Large intestine (tissue), 3 donors: ENCODE results near the gene STK32A. TPM values are rescaled to one million over a fixed set of nuclear protein-coding genes. Genes with fewer than 3 reads are reported as not detected.
"Not testable (repeated sequence)": the region's sequence is repeated elsewhere in the genome, so short reads cannot be mapped to it uniquely, and the experiment has no call there.

ENCODE experiments used
- DNase-seq, 2 donors: peaks; one replicate each; pipeline versions ENCODE4 v3.0.0 to v3.0.0-alpha.2; 2013
- H3K27ac ChIP-seq: one replicate; pipeline ENCODE4 v1.5.1; 2013; ENCODE audit warnings: low read length
- H3K27me3 ChIP-seq: 2 replicates; pipeline ENCODE4 v1.6.1; 2013; ENCODE audit warnings: low read length; ENCODE audit not compliant: control insufficient read depth, insufficient read depth
- H3K36me3 ChIP-seq: 2 replicates; pipeline ENCODE4 v1.6.1; 2013; ENCODE audit warnings: low read length; ENCODE audit not compliant: control insufficient read depth, insufficient read depth
- H3K4me1 ChIP-seq: one replicate; pipeline ENCODE4 v1.6.1; 2013; ENCODE audit warnings: low read length; ENCODE audit not compliant: control insufficient read depth, insufficient read depth
- H3K4me3 ChIP-seq: one replicate; pipeline ENCODE4 v1.5.1; 2013; ENCODE audit warnings: low read length
- H3K9me3 ChIP-seq: one replicate; pipeline ENCODE4 v1.6.1; 2013; ENCODE audit warnings: mild to moderate bottlenecking, low read depth, low read length, moderate library complexity; ENCODE audit not compliant: control insufficient read depth
- WGBS: methylation state at CpG from one replicate; pipeline ENCODE4 v1.1.5; 2013; ENCODE audit warnings: low lambda C conversion rate; ENCODE audit not compliant: insufficient coverage; 5-methylcytosine and 5-hydroxymethylcytosine counted together
- polyA plus RNA-seq: library from polyadenylated mRNA; unstranded; fragments of 120-200 nt; gene quantifications from one replicate; pipeline ENCODE4 v1.2.1, GENCODE V29; 2013

STK32A gene
- polyA plus RNA-seq, 1 donor: 3.3 TPM

- no peak for DNase-seq
- 40% methylated on average over 1 of the region's 1 CpG for WGBS
- Histone ChIP-seq H3K36me3 (no peaks in the 10 kb centered on the region), H3K4me3 (no peak overlapping the region), H3K27me3 (peaks cover 4% of the 10 kb centered on the region), H3K9me3 (no peaks in the 10 kb centered on the region), H3K27ac (no peak overlapping the region), H3K4me1 (no peaks in the 10 kb centered on the region)
Measured at GRCh38 chr5:147344861-147345260, 110.0 kb downstream of the STK32A start.

- Histone ChIP-seq H3K27me3 (peaks cover 4% of the 10 kb centered on the region), H3K9me3 (no peaks in the 10 kb centered on the region), H3K36me3 (no peaks in the 10 kb centered on the region), H3K4me3 (no peak overlapping the region), H3K27ac (no peak overlapping the region), H3K4me1 (no peaks in the 10 kb centered on the region)
- 82% methylated on average over 4 of the region's 5 CpGs for WGBS
- DNase-seq: no peak
Measured at GRCh38 chr5:147346006-147346561, 111.3 kb downstream of the STK32A start.

GRCh38 chr5:147348046-147348445 lies 113.2 kb downstream of the STK32A start:
- H3K27me3 ChIP-seq: peaks cover 4% of the 10 kb centered on the region
- DNase-seq: no peak
- H3K4me1 ChIP-seq: no peaks in the 10 kb centered on the region
- no peak overlapping the region for H3K27ac ChIP-seq
- no peak overlapping the region for H3K4me3 ChIP-seq
- no peaks in the 10 kb centered on the region for H3K36me3 ChIP-seq
- H3K9me3 ChIP-seq: no peaks in the 10 kb centered on the region
- no CpG with 5 or more reads among the region's 2 CpGs for WGBS

GRCh38 chr5:147348451-147348850 lies 113.6 kb downstream of the STK32A start:
- H3K27me3 ChIP-seq: peaks cover 4% of the 10 kb centered on the region
- 100% methylated on average over 3 of the region's 5 CpGs for WGBS

GRCh38 chr5:147349241-147349640 lies 114.4 kb downstream of the STK32A start:
- Histone ChIP-seq H3K27me3 (peaks cover 3% of the 10 kb centered on the region), H3K4me1 (no peaks in the 10 kb centered on the region), H3K36me3 (no peaks in the 10 kb centered on the region), H3K4me3 (no peak overlapping the region), H3K27ac (no peak overlapping the region), H3K9me3 (no peaks in the 10 kb centered on the region)
- DNase-seq: no peak
- WGBS: 20% methylated on average over 1 of the region's 2 CpGs

More at GRCh38 chr5:147348451-147348850, 113.6 kb downstream of the STK32A start:
- no peaks in the 10 kb centered on the region for H3K9me3 ChIP-seq
- DNase-seq: no peak
- H3K36me3 ChIP-seq: no peaks in the 10 kb centered on the region
- no peak overlapping the region for H3K4me3 ChIP-seq
- H3K27ac ChIP-seq: no peak overlapping the region
- no peaks in the 10 kb centered on the region for H3K4me1 ChIP-seq

- Histone ChIP-seq H3K36me3 (no peaks in the 10 kb centered on the region), H3K27me3 (peaks cover 3% of the 10 kb centered on the region), H3K9me3 (no peaks in the 10 kb centered on the region), H3K4me1 (no peaks in the 10 kb centered on the region), H3K4me3 (no peak overlapping the region), H3K27ac (no peak overlapping the region)
- no peak for DNase-seq
- WGBS: no CpG with 5 or more reads among the region's 1 CpG
Measured at GRCh38 chr5:147359101-147359500, 124.3 kb downstream of the STK32A start.

GRCh38 chr5:147359581-147359980 lies 124.8 kb downstream of the STK32A start:
- no peak for DNase-seq
- Histone ChIP-seq H3K4me1 (no peaks in the 10 kb centered on the region), H3K4me3 (no peak overlapping the region), H3K36me3 (no peaks in the 10 kb centered on the region), H3K9me3 (no peaks in the 10 kb centered on the region), H3K27me3 (peaks cover 3% of the 10 kb centered on the region), H3K27ac (no peak overlapping the region)
- no CpG with 5 or more reads among the region's 2 CpGs for WGBS

- H3K4me1 ChIP-seq: no peaks in the 10 kb centered on the region
- no CpG with 5 or more reads among the region's 2 CpGs for WGBS
- H3K9me3 ChIP-seq: no peaks in the 10 kb centered on the region
- no peak overlapping the region for H3K4me3 ChIP-seq
- peaks cover 3% of the 10 kb centered on the region for H3K27me3 ChIP-seq
- no peak for DNase-seq
- H3K27ac ChIP-seq: no peak overlapping the region
- H3K36me3 ChIP-seq: no peaks in the 10 kb centered on the region
Measured at GRCh38 chr5:147360816-147361215, 126.0 kb downstream of the STK32A start.

GRCh38 chr5:147361441-147362175 lies 126.8 kb downstream of the STK32A start:
- Histone ChIP-seq H3K27ac (no peak overlapping the region), H3K36me3 (no peaks in the 10 kb centered on the region), H3K4me1 (no peaks in the 10 kb centered on the region), H3K4me3 (no peak overlapping the region), H3K9me3 (no peaks in the 10 kb centered on the region), H3K27me3 (peaks cover 3% of the 10 kb centered on the region)
- 88% methylated on average over 1 of the region's 4 CpGs for WGBS
- no peak for DNase-seq

- not testable (repeated sequence) for H3K27ac ChIP-seq, H3K27me3 ChIP-seq, H3K36me3 ChIP-seq, H3K4me1 ChIP-seq, DNase-seq, H3K9me3 ChIP-seq, H3K4me3 ChIP-seq
- WGBS: 100% methylated on average over 1 of the region's 6 CpGs
Measured at GRCh38 chr5:147367381-147367780, 132.6 kb downstream of the STK32A start.
